Fibroblast of lung (primary cell): ENCODE measurements around the gene USH2A.

Experiments
- CTCF ChIP-seq, 2 donors: IDR thresholded peaks in 1 of 2; conservative IDR thresholded peaks in 1 of 2; 1 replicate in 1 of 2; 2 replicates in 1 of 2; pipeline ENCODE4 v1.5.1; 2011 to 2012; ENCODE audit warnings: low read length in 2 of 2, control low read depth in 1 of 2, inconsistent platforms in 1 of 2, low read depth in 1 of 2, mild to moderate bottlenecking in 1 of 2
- EZH2 ChIP-seq: IDR thresholded peaks from 2 replicates; pipeline ENCODE4 v1.5.1; 2012; ENCODE audit warnings: low read length, control low read depth, mild to moderate bottlenecking; ENCODE audit errors: missing control alignments

DNA sequence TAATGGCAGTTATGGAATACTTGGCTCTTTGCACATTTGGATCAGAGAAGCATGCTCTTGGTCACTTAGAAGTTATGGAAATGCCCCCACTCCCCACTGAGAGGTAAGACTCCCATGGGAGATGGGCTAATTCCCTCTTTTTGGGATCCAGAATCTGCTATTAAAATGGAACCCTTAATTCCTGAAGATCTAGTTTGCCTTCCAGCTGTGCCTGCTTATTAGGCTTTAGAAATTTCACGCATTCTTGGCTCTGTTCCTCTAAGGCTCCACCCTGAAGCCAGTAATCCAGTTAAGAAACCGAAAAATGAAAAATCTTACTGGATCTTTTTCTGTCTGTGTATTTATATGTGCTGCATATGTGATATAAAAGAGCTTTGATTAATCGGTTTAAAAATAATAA lies 76.7 kb downstream of the USH2A start:
- TF ChIP-seq CTCF (conservative IDR thresholded peaks at IDR 0.05 in 1 of 2, IDR thresholded peaks at IDR 0.05 in 1 of 2; ENCODE audit: low read depth in 1 of 2, low read length in 2 of 2) (no peak), EZH2 (no peak)
